ENCODE data around the gene ATP8A2. TPM values are rescaled to one million over a fixed set of nuclear protein-coding genes. Genes with fewer than 3 reads are reported as not detected.

ATP8A2 gene
- total RNA-seq, 1 donor from 2014 or later, result 0.27 TPM

DNA sequence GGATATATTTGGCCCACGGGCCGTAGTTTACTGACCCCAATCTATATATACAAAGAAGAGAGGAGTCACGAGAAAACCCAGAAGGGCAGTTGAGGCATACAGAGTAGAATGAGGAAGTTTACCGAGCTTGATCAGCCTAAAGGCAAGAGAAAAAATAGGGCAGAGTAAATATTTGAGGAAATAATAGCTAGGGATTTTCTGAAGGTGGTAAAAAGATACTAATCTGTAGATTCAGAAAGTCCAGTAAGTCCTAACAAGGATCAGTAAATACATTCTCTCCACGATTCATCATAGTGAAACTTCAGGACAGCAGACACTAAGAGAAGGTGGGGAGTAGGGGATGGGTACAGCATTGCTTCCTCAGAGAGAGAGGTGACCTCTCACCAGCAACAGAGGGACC lies 248.1 kb downstream of the ATP8A2 start:
- H3K4me3 ChIP-seq, result no peak overlapping the region
- intact Hi-C loops (cut with micrococcal nuclease), result no loop called here
- H3K9me3 ChIP-seq (replicated peaks), result no peaks in the 10 kb centered on the region
- H3K4me1 ChIP-seq, result no peaks in the 10 kb centered on the region
- TF ChIP-seq CTCF (IDR thresholded peaks at IDR 0.05; ENCODE audit: borderline replicate concordance), result no peak
- peaks cover 25% of the 10 kb centered on the region for H3K27me3 ChIP-seq (ENCODE audit: low read depth)
- no peaks in the 10 kb centered on the region for H3K36me3 ChIP-seq
- H3K27ac ChIP-seq (replicated peaks), result no peak overlapping the region
- DNase-seq, result no peak

GRCh38 chr13:25625414-25625813 lies 253.6 kb downstream of the ATP8A2 start:
- no peaks in the 10 kb centered on the region for H3K36me3 ChIP-seq
- no peaks in the 10 kb centered on the region for H3K4me1 ChIP-seq
- no peak for TF ChIP-seq CTCF (IDR thresholded peaks at IDR 0.05; ENCODE audit: borderline replicate concordance)
- no peak for DNase-seq
- no peak overlapping the region for H3K27ac ChIP-seq (replicated peaks)
- H3K9me3 ChIP-seq (replicated peaks), result peaks cover 15% of the 10 kb centered on the region
- H3K4me3 ChIP-seq, result no peak overlapping the region
- H3K27me3 ChIP-seq (ENCODE audit: low read depth), result no peaks in the 10 kb centered on the region
- intact Hi-C loops (cut with micrococcal nuclease), result no loop called here

DNA sequence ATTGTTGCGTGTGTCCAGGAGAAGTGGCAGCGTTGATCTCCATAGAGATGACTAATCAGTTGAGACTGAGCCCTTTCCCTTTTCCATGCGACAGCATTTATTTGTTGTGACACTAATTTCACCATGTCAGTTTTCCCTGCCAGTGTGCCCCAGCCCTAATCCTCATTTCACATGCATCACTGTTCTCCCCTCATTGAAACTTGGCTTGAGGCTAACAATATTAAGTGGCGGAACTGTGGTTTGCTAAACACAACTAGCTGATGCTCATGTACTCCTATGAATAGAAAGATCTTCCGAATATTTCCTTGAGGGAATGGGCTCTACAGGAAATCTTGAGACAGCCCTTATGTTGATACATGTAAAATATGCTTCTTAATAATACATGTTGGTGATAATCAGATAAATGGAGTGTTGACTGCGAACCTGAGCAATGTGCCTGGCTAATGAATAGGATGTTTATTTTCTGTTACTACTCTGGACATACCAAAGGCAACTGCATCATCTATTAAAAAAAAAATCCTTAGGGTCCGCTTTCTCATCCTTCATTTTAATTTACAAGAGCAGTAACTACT lies 258.6 kb downstream of the ATP8A2 start:
- Histone ChIP-seq H3K4me3 (no peak overlapping the region), H3K4me1 (no peaks in the 10 kb centered on the region), H3K27ac (replicated peaks) (no peak overlapping the region), H3K27me3 (ENCODE audit: low read depth) (peaks cover 19% of the 10 kb centered on the region), H3K36me3 (no peaks in the 10 kb centered on the region), H3K9me3 (replicated peaks) (peaks cover 15% of the 10 kb centered on the region)
- TF ChIP-seq CTCF (IDR thresholded peaks at IDR 0.05; ENCODE audit: borderline replicate concordance), result no peak
- intact Hi-C loops (cut with micrococcal nuclease), result no loop called here
- no peak for DNase-seq

DNA sequence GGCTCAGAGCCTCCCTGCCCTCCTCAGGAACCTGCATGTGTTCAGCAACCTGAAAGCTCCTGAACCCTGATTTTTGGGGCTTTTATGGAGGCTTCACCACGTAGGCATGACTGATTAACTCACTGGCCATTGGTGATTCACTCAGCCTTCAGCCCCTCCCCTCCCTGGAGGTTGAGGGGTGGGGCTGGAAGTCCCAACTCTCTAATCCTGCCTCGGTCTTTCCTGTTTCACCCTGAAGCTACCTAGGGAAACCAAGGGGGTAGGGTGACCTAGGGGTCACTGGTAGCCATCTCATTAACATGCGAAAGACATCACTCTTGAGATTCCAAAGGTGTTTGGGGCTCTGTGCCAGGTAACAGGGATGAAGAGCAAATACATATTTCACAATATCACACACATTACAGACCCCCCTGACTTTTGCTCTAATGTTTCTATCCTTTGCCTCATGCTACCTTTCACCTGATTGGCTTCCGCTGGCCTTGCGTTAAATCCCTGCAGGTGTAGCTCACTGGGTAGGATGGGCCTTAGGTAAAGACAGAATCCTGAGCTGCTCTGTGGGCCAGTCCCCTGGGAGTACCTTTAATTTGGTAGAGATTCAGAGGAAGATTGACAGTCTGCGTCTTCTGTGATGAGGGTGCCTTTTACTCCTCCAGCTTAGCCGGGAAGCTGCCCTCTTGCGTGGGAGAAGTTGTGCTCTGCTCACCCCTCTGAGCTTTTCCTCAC lies 260.6 kb downstream of the ATP8A2 start:
- Histone ChIP-seq H3K36me3 (no peaks in the 10 kb centered on the region), H3K27me3 (ENCODE audit: low read depth) (peaks cover 23% of the 10 kb centered on the region), H3K4me1 (no peaks in the 10 kb centered on the region), H3K27ac (replicated peaks) (no peak overlapping the region), H3K4me3 (no peak overlapping the region), H3K9me3 (replicated peaks) (peaks cover 3% of the 10 kb centered on the region)
- TF ChIP-seq CTCF (IDR thresholded peaks at IDR 0.05; ENCODE audit: borderline replicate concordance), result no peak
- no peak for DNase-seq
- intact Hi-C loops (cut with micrococcal nuclease), result no loop called here

- H3K4me3 ChIP-seq, result no peak overlapping the region
- TF ChIP-seq CTCF (IDR thresholded peaks at IDR 0.05; ENCODE audit: borderline replicate concordance), result no peak
- H3K27me3 ChIP-seq (ENCODE audit: low read depth), result peaks cover 25% of the 10 kb centered on the region
- peaks cover 3% of the 10 kb centered on the region for H3K9me3 ChIP-seq (replicated peaks)
- no peak overlapping the region for H3K27ac ChIP-seq (replicated peaks)
- intact Hi-C loops (cut with micrococcal nuclease), result no loop called here
- no peaks in the 10 kb centered on the region for H3K36me3 ChIP-seq
- no peaks in the 10 kb centered on the region for H3K4me1 ChIP-seq
- no peak for DNase-seq
These were observed 261.3 kb downstream of the ATP8A2 start for GRCh38 chr13:25633093-25633492.

Measured in left ventricle myocardium inferior (tissue), 1 donor.